Endothelial cell of umbilical vein (primary cell): ENCODE data around the gene ABLIM2. TPM values are rescaled to one million over a fixed set of nuclear protein-coding genes. Genes with fewer than 3 reads are reported as not detected.

ENCODE experiments used
- BruUV-seq: library from RNA; stranded (reverse); fragments of 400-500 nt; replicated peaks from 2 replicates; lab custom pipeline; 2021; lab: Mats Ljungman, UMichigan
- CTCF ChIA-PET: fragments of 300-600, 350-600 bp; sonication (Branson Sonifier 250); formaldehyde crosslinking; loops from one replicate; lab custom pipeline; 2021; ENCODE audit warnings: antibody characterized with exemption, inconsistent platforms; lab: Charles Lee
- POLR2A ChIA-PET: fragments of 300-600, 350-600 bp; sonication (Branson Sonifier 250); formaldehyde crosslinking; loops from one replicate; lab custom pipeline; 2021; ENCODE audit warnings: antibody characterized with exemption, inconsistent platforms; lab: Charles Lee
- DNase-seq: peaks from one replicate; pipeline ENCODE4 v3.0.0-alpha.2; 2011; ENCODE audit warnings: low read depth, low spot score
- FAIRE-seq: peaks from 2 replicates; lab custom pipeline; 2011; peaks lifted over from hg19 to GRCh38; lab: Jason Lieb, UNC
- H2AFZ ChIP-seq: 2 replicates; pipeline ENCODE4 v1.6.0; 2012; ENCODE audit warnings: low read depth, low read length, control low read depth, inconsistent platforms
- H3K27ac ChIP-seq: 2 replicates; pipeline ENCODE4 v1.5.1; 2011; ENCODE audit warnings: low read depth, mild to moderate bottlenecking, control low read depth, low read length, moderate library complexity; ENCODE audit not compliant: insufficient read depth
- H3K27me3 ChIP-seq, 2 experiments: 2 replicates each; pipeline versions ENCODE4 v1.6.0 to v1.6.1; 2011; ENCODE audit warnings: low read length in 2 of 2, mixed read lengths in 1 of 2; ENCODE audit not compliant: control insufficient read depth in 2 of 2, insufficient read depth in 2 of 2
- H3K36me3 ChIP-seq, 2 experiments: 2 replicates in 1 of 2; 3 replicates in 1 of 2; pipeline ENCODE4 v1.5.1; 2011; ENCODE audit warnings: low read length in 2 of 2, mild to moderate bottlenecking in 1 of 2, moderate library complexity in 1 of 2; ENCODE audit not compliant: control insufficient read depth in 2 of 2, insufficient read depth in 2 of 2; ENCODE audit errors: extremely low read depth in 1 of 2
- H3K4me1 ChIP-seq: 3 replicates; pipeline ENCODE4 v1.5.1; 2011; ENCODE audit warnings: mild to moderate bottlenecking, low read length; ENCODE audit not compliant: control insufficient read depth, insufficient read depth; ENCODE audit errors: extremely low read depth
- H3K4me2 ChIP-seq: 2 replicates; pipeline ENCODE4 v1.6.1; 2011; ENCODE audit warnings: low read length, control low read depth, mixed read lengths; ENCODE audit not compliant: insufficient read depth
- H3K4me3 ChIP-seq, 3 experiments: fragments of 200-600 bp in 1 of 3; sonication (generic), shearing (Covaris generic) in 1 of 3; replicated peaks in 1 of 3; 2 replicates each; pipeline ENCODE4 v1.5.1; 2011 to 2016; ENCODE audit warnings: control low read depth in 3 of 3, low read length in 3 of 3, mild to moderate bottlenecking in 2 of 3, inconsistent platforms in 1 of 3, low read depth in 1 of 3, moderate library complexity in 1 of 3; ENCODE audit not compliant: insufficient read depth in 1 of 3
- H3K79me2 ChIP-seq: 2 replicates; pipeline ENCODE4 v1.6.0; 2012; ENCODE audit warnings: low read length, inconsistent platforms; ENCODE audit not compliant: control insufficient read depth, insufficient read depth
- H3K9ac ChIP-seq: replicated peaks from 2 replicates; pipeline ENCODE3; 2011; ENCODE audit warnings: low read length, control low read depth; ENCODE audit not compliant: insufficient read depth; ENCODE audit errors: extremely low read depth
- H3K9me1 ChIP-seq: replicated peaks from 3 replicates; pipeline ENCODE4 v1.6.0; 2011; ENCODE audit warnings: mild to moderate bottlenecking, low read length; ENCODE audit not compliant: control insufficient read depth, insufficient read depth; ENCODE audit errors: extremely low read depth
- H3K9me3 ChIP-seq: replicated peaks from 2 replicates; pipeline ENCODE4 v1.5.1; 2012; ENCODE audit warnings: low read length, inconsistent platforms; ENCODE audit not compliant: control insufficient read depth, insufficient read depth
- H4K20me1 ChIP-seq: replicated peaks from 2 replicates; pipeline ENCODE3; 2011; ENCODE audit warnings: mild to moderate bottlenecking, low read length; ENCODE audit not compliant: control insufficient read depth, insufficient read depth; ENCODE audit errors: extremely low read depth
- CTCF ChIP-seq, 2 donors: IDR thresholded peaks; 1 replicate in 1 of 2; 2 replicates in 1 of 2; pipeline ENCODE4 v1.5.1; 2011; ENCODE audit warnings: low read length in 2 of 2, mild to moderate bottlenecking in 2 of 2, moderate library complexity in 2 of 2, control low read depth in 1 of 2, inconsistent platforms in 1 of 2, low read depth in 1 of 2; ENCODE audit not compliant: insufficient read depth in 1 of 2; ENCODE audit errors: extremely low read depth in 1 of 2
- EZH2 ChIP-seq: IDR thresholded peaks from 2 replicates; pipeline ENCODE4 v1.6.1; 2012; ENCODE audit warnings: borderline replicate concordance, low read depth, mild to moderate bottlenecking, moderate library complexity, low read length, inconsistent platforms; ENCODE audit not compliant: severe bottlenecking
- FOS ChIP-seq: IDR thresholded peaks from 2 replicates; pipeline ENCODE4 v1.6.1; 2011; ENCODE audit warnings: mild to moderate bottlenecking, low read length, moderate library complexity, borderline replicate concordance; ENCODE audit not compliant: insufficient read depth
- GATA2 ChIP-seq: IDR thresholded peaks from 2 replicates; pipeline ENCODE4 v1.7.0; 2011; ENCODE audit warnings: low read depth, mild to moderate bottlenecking, moderate library complexity, mixed read lengths, low read length; ENCODE audit not compliant: insufficient read length, insufficient read depth
- JUN ChIP-seq: IDR thresholded peaks from 2 replicates; pipeline ENCODE4 v1.6.1; 2011; ENCODE audit warnings: borderline replicate concordance, low read depth; ENCODE audit not compliant: insufficient read length, insufficient read depth
- MAX ChIP-seq: IDR thresholded peaks from 2 replicates; pipeline ENCODE4 v1.6.1; 2011; ENCODE audit not compliant: insufficient read depth, insufficient read length
- MYC ChIP-seq: IDR thresholded peaks from one replicate; pipeline ENCODE4 v1.6.1; 2011; ENCODE audit warnings: mild to moderate bottlenecking, low read depth, low read length
- POLR2A ChIP-seq: IDR thresholded peaks from 2 replicates; pipeline ENCODE4 v1.6.1; 2012; ENCODE audit warnings: low read depth, mild to moderate bottlenecking, control low read depth, low read length
- POLR2AphosphoS5 ChIP-seq: IDR thresholded peaks from 2 replicates; pipeline ENCODE4 v1.6.1; 2012; ENCODE audit warnings: low read depth, mild to moderate bottlenecking, control low read depth, low read length, moderate library complexity; ENCODE audit not compliant: insufficient read depth
- dilution Hi-C: fragments of 300-500 bp; cut with MboI; formaldehyde crosslinking; loops from one replicate; pipeline ENCODE4 v1.15.0; 2019; ENCODE audit warnings: low sequenced_read_pairs; ENCODE audit not compliant: extremely low pct_ligation_motif_present
- intact Hi-C: fragments of 100-400 bp; cut with micrococcal nuclease; formaldehyde crosslinking; loops from one replicate; pipeline ENCODE4 v1.10.0; 2022
- polyA plus RNA-seq, 4 experiments: library from polyadenylated mRNA; depleted of rRNA in 3 of 4; stranded (reverse) in 3 of 4; unstranded in 1 of 4; fragments of >200 nt; gene quantifications; 2 replicates each; pipeline versions ENCODE4 v1.2.1 to v1.2.3, GENCODE V29; 2011 to 2012; ENCODE audit warnings: missing spikeins in 1 of 4
- total RNA-seq: library from RNA; stranded (reverse); gene quantifications from 2 replicates; pipeline ENCODE4 v1.2.3, GENCODE V29; 2021

The ABLIM2 gene
- total and polyA plus RNA-seq, 2 donors (not counting 3 experiments of a cell fraction or from before 2014, with no cell fraction given): 0.28 to 0.66 TPM

- Histone ChIP-seq H4K20me1 (no peaks in the 10 kb centered on the region), H3K79me2 (no peaks in the 10 kb centered on the region), H3K36me3 (no peaks in the 10 kb centered on the region), H3K9me1 (no peaks in the 10 kb centered on the region), H3K4me3 (no peak overlapping the region), H3K9ac (no peak overlapping the region), H3K27ac (no peak overlapping the region), H3K27me3 (no peaks in the 10 kb centered on the region), H2AFZ (no peak overlapping the region), H3K4me1 (no peaks in the 10 kb centered on the region), H3K9me3 (no peaks in the 10 kb centered on the region), H3K4me2 (no peak overlapping the region)
- intact Hi-C loops (no loop called here), dilution Hi-C loops (no loop called here)
- CTCF ChIA-PET: no interaction called here
- no peak for FAIRE-seq
- POLR2A ChIA-PET: no interaction called here
- BruUV-seq: no TSS peak
- no peak for DNase-seq
- TF ChIP-seq MYC (no peak), POLR2A (no peak), POLR2AphosphoS5 (no peak), FOS (no peak), CTCF (IDR thresholded peaks at IDR 0.05; ENCODE audit: extremely low read depth in 1 of 2, insufficient read depth in 1 of 2, low read depth in 1 of 2, low read length in 2 of 2) (no peak)
Measured at GRCh38 chr4:8008391-8008790, 150.2 kb downstream of the ABLIM2 start.

- no peak overlapping the region for H3K4me2 ChIP-seq
- no peak overlapping the region for H3K27ac ChIP-seq
- H3K9ac ChIP-seq: no peak overlapping the region
- H3K27me3 ChIP-seq: peaks cover 0 to 4% of the 10 kb centered on the region in 2 experiments
- CTCF ChIA-PET: no interaction called here
- dilution Hi-C loops: no loop called here
- POLR2A ChIA-PET: no interaction called here
- H2AFZ ChIP-seq: no peak overlapping the region
- no peaks in the 10 kb centered on the region for H3K9me1 ChIP-seq
- H3K36me3 ChIP-seq: no peaks in the 10 kb centered on the region
- H3K4me1 ChIP-seq: no peaks in the 10 kb centered on the region
- FAIRE-seq (no peak), DNase-seq (no peak)
- intact Hi-C loops: no loop called here
- BruUV-seq: no TSS peak
- no peak for TF ChIP-seq GATA2
- TF ChIP-seq JUN: no peak
- TF ChIP-seq MYC: no peak
- no peak for TF ChIP-seq EZH2
- TF ChIP-seq FOS: no peak
- no peak for TF ChIP-seq POLR2A
- no peak for TF ChIP-seq POLR2AphosphoS5
- TF ChIP-seq CTCF (IDR thresholded peaks at IDR 0.05; ENCODE audit: extremely low read depth in 1 of 2, insufficient read depth in 1 of 2, low read depth in 1 of 2, low read length in 2 of 2): no peak
- TF ChIP-seq MAX: no peak
- no peaks in the 10 kb centered on the region for H3K79me2 ChIP-seq
- H3K4me3 ChIP-seq: no peak overlapping the region
- no peaks in the 10 kb centered on the region for H3K9me3 ChIP-seq
- no peaks in the 10 kb centered on the region for H4K20me1 ChIP-seq
Measured at GRCh38 chr4:8007581-8007980, 151.0 kb downstream of the ABLIM2 start.
